HepG2 (cell line): Measurements from ENCODE around the gene SLC25A22. TPM values are rescaled to one million over a fixed set of nuclear protein-coding genes. Genes with fewer than 3 reads are reported as not detected.

Experiments used
- DZIP1 ChIP-seq: sonication (generic); formaldehyde crosslinking; IDR thresholded peaks from 2 replicates; pipeline ENCODE4 v1.5.0; 2020; ENCODE audit warnings: mild to moderate bottlenecking, missing genetic modification reagents
- LBX2 ChIP-seq: sonication (generic); formaldehyde crosslinking; IDR thresholded peaks from 2 replicates; pipeline ENCODE4 v1.5.0; 2020; ENCODE audit warnings: missing genetic modification reagents, mild to moderate bottlenecking, borderline replicate concordance
- MYPOP ChIP-seq: sonication (generic); formaldehyde crosslinking; IDR thresholded peaks from 2 replicates; pipeline ENCODE4 v1.8.1; 2023; ENCODE audit warnings: mild to moderate bottlenecking, moderate library complexity, missing genetic modification reagents
- YEATS4 ChIP-seq: sonication (generic); formaldehyde crosslinking; IDR thresholded peaks from 2 replicates; pipeline ENCODE4 v1.4.0; 2020; ENCODE audit warnings: missing genetic modification reagents, borderline replicate concordance
- ZBTB10 ChIP-seq: sonication (generic); formaldehyde crosslinking; IDR thresholded peaks from 2 replicates; pipeline ENCODE4 v1.4.0; 2020; ENCODE audit warnings: missing genetic modification reagents, borderline replicate concordance
- ZNF282 ChIP-seq: fragments of 450-650 bp; IDR thresholded peaks from 2 replicates; pipeline ENCODE4 v1.6.1; 2018; ENCODE audit not compliant: partially characterized antibody
- ZNF749 ChIP-seq: sonication (generic); formaldehyde crosslinking; IDR thresholded peaks from 2 replicates; pipeline ENCODE4 v1.8.0; 2022; ENCODE audit warnings: mild to moderate bottlenecking, missing genetic modification reagents, moderate library complexity, borderline replicate concordance
- polyA plus RNA-seq, 8 experiments: library from polyadenylated mRNA; depleted of rRNA in 3 of 8; stranded (reverse) in 7 of 8; unstranded in 1 of 8; fragments of >200 nt; fragmentation: Illumina TruSeq in 4 of 8; extraction: Trizol in 4 of 8; gene quantifications; 2 replicates each; pipeline versions ENCODE4 v1.2.1 to v1.2.3, GENCODE V29; 2011 to 2016; ENCODE audit warnings: low read depth in 4 of 8, missing spikeins in 1 of 8, mixed read lengths in 1 of 8; ENCODE audit not compliant: insufficient read depth in 1 of 8
- total RNA-seq, 5 experiments: library from RNA; depleted of rRNA; stranded (reverse); fragments of >200 nt; fragmentation: Illumina TruSeq; extraction: Trizol; gene quantifications; 2 replicates each; pipeline ENCODE4 v1.2.3, GENCODE V29; 2016; ENCODE audit warnings: low read depth in 1 of 5

SLC25A22 gene
- total and polyA plus RNA-seq, 2 of the 13 experiments (the other 11 are each of a cell fraction or from before 2014, with no cell fraction given), result 12.4 to 19.2 TPM

- TF ChIP-seq YEATS4 (CRISPR knock-in tag), result no peak
- no peak for TF ChIP-seq ZNF749
- TF ChIP-seq ZNF282, result no peak
- TF ChIP-seq ZBTB10 (CRISPR knock-in tag), result peak; percentile 54; the same call in 1 of the 2 replicates
- TF ChIP-seq LBX2 (CRISPR knock-in tag), result 0 out of 2 replicates have a peak, but pooled peaks have one; percentile 9
- TF ChIP-seq MYPOP (CRISPR knock-in tag), result 0 out of 2 replicates have a peak, but pooled peaks have one; percentile 53
- no peak for TF ChIP-seq DZIP1
These were observed 6.5 kb upstream of the SLC25A22 start (continued) for GRCh38 chr11:804599-804964.
